NCI-H82 treated with DMSO at 0.1 percent for 48 hours (cell line): ENCODE results near the gene ADD1.

Source experiments
- DNase-seq: peaks from one replicate; lab custom pipeline; 2025; ENCODE audit not compliant: unreplicated experiment; lab: John Stamatoyannopoulos, UW

The ADD1 gene

DNA sequence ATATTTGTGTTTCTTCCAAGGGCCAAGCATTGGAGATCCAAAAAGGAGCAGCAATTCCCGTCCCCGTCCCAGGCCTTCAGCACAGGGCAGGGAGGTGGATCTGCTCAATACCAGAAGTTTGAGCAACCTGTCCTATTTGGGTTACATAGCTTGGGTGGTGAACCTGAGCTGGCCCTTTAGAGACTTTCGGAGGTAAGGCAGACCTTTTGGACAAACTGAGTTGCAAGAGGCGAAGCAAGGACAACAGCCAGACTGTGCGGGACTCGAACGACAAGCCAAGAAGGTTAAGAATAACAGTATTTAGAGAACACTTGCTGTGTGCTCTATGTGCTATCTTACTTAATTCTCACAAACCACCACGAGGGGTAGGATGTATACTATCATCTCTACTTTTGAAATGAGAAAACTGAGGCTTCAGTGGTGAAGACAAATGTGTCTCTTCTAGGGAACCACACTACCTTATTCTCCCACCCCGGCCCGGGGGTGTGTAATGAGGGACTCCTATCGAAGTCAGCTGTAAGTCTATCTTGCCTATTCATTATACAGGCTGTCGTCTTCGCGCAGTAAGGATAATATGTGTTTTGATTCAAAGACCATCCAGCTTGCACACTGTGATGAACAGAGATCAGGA lies 118.3 kb downstream of the ADD1 start:
- DNase-seq, result no peak

DNA sequence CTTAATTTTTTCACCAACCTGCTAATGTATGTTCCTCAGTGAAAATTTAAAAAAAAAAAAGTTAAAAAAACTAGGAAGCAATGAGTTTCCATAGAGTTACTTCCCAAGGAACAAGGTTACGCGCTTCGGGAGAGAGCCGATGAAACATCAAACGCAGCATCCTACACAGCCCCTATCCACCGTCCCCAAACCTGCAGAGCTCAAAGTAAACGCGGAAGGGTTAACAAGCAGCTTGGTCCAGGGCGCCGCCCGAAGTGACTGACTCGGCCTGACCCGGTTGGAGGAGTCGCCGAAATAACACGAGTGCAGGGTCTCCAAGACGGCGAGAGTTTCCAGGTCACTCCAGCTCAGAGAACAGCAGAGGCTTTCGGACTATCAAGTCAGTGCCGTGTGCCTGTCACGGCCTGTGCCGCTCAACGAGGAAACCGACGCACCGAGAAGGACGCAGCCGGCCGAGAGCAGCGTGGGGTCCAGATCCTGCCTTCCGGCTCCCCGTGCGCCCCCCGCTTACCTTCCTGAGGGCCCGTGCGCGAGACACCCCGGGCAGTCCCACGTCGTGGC lies 119.0 kb downstream of the ADD1 start:
- DNase-seq, result no peak

DNA sequence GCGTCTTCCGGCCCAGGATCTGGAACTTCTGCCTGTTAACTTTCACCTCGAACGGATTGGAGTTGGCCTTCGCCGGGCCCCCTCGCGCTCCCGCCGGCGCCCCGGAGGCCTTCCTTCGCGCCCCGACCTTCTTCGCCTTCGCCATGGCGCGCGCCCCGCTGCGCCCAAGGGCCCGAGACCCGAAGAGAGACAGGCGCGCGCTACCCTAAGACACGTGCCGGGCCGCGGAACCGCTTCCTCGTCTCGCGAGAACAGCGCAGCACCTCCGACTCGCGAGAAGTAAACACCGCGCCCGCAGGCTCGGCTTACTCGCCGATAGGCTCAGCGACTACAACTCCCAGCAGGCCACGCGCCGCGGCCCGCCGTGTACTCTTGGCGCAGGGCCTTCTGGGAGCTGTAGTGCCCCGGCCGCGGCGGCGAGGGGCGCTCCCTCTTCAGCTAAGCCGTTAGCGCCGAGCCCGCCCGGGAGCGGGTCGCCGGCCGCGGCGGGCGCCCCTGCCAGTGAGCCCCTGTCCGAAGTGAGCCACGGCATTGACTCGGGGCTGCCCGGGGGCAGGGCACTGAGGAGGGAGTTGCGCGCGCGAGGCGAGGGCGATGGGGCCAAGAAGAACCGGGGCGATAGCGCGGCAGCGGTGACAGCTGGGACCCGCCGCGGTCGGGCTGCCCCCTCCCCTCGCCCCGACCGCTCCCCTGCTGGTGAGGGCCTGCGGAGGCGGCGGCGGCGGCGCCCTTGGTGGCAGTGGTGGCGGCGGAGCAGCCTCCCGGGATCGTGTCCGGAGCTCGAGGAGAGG lies 119.7 kb downstream of the ADD1 start, which contains the start of the genes GRK4 and NOP14:
TSS of gene GRK4 (plus strand) at position 397 of the 791 bp plus-strand sequence. CDS start 500 bp downstream, outside the sequence.
TSS of gene NOP14 (minus strand) at position 232 of the 791 bp plus-strand sequence. CDS start at position 145, 87 bp downstream.
- DNase-seq, result peak; percentile 83

DNA sequence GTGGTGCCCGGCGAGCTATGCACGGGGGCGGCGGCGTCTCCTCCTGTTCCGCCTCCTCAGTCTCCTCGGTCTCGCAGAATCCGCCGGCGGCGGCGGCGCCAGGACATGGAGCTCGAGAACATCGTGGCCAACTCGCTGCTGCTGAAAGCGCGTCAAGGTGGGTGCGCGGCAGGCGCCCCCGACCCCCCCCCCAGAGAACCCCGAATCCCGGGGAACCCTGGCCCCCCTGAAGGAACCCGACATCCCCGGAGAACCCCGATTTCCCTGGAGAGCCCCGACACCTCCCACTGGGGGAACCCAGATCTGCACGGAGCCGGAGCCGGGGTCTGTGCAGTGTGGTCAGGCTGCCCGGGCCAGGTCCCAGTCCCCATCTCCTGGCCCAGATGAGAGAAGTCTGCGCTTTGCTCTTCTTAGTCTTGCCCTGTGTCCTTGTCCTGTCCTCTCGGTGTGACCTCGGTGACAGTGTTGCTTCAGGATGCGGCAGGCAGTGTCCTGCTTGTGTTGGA lies 120.4 kb downstream of the ADD1 start:
- no peak for DNase-seq

DNA sequence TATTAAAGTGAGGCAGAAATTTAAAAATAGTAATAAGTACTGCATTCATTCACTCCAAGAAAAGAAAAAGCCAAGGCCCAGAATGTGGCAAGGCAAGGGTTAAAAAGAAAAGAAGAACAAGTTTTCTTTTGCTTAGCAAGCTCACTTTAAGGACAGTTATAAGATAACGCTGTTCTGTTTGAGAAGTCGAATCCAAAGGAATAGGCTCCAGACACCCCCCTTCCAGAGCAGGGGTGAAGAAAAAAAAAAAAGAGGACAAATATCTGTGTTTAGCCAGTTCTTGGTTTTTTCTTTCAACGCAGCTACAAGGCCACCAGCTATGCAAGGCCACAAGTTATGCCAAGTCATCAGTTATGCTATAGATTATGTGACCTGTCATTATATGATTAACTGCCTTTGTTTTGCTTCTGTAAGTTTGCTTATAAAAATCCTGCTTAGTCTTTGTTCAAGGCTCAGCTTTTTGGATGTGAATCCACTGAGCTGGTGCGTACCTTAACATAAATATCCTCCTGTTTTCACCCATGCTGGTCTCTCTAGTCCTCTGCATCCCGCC lies 121.1 kb downstream of the ADD1 start:
- no peak for DNase-seq

DNA sequence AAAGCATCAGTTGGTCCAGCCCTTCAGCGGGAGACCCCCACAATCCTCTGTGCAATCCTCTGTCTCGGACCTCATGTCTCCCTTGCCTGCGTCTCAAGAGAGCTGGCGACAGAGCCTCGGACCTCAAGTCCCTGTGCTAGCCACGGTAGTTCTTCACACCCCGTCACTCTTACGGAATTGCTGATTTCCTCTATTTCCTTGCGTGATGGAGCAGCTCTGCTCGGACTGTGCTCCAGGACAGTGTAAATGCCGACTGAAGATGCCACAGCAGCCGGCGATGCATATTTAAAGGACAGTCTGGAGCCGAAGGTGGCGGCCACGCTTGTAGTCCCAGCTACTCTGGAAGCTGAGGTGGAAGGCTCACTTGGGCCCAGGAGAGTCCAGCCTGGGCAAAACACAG lies 121.6 kb downstream of the ADD1 start:
- no peak for DNase-seq

DNA sequence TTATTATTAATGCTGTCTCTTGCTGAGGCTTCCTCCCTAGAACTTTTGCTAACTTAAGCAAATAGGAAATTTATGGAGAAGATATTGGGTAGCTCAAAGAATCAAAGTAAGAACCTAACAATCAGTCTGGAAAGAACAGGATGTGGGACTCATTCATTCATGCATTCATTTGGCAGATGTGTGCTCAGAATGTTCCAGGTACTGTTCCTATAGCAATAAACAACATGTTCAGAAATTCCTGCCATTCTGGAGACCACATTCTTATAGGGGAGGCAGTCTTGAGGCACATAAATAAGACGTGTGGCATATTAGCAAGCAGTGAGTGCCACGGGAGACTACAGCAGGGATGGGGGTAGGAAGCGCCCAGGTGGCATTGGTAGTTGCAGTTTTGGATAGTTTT lies 124.7 kb downstream of the ADD1 start:
- DNase-seq, result no peak

DNA sequence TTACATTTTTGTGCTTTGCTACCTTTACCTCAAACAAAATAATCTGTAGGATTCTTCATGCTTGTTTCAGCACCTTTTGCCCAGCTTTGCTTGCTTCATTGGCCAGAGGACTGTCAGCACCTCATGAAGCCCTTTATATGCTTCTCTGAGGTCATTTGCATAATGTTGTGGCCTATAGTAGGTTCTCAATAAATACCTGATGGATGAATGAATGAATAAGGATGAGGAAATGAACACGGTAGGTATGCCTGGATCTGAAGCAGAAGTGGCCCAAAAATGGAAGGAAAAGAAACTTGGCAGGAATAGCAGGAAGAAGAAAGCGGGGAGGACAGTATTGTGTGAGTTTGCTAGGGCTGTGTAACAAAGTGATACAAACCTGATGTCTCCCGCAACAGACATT lies 127.6 kb downstream of the ADD1 start:
- DNase-seq, result no peak

DNA sequence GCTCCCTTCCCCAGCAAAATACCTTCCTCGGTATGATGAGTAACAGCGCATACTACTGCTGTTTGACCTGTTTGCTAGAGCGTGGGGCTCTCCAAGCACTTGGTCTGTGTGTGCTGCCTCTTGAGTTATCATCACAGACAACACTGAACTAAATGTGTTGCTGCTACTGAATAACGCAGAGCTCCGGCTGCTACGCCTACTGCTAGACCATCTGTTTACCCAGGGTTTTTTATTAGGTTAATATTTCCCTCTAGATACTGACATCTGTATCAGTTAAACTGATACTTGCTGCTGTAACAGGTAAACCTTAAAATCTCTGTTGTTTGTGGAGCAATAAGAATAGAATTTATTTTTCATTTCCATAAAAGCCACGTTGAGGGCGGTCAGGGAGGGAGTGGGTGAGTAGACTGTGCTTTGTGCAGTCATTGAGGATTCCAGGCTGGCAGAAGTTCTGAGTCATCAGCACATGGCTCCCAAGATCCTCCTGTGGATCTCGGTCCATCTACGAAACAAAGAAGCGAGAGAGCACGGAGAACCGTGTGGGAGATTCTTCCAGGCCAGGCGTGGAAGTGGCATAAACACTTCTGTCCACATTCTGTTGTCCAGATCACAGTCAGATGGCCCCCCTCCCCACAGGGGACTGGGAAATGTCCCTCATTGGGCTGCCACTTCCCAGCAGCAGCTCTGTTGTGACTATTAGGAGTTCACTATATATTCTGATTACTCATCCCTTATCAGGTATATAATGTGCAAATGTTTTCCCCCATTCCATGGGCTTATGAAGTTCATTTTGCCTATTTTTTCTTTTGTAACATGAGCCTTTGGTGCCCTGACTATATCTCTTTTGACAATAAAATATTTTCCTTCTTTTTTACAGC lies 133.8 kb downstream of the ADD1 start:
- DNase-seq, result no peak
